ENCODE data around the gene UAP1. TPM values are rescaled to one million over a fixed set of nuclear protein-coding genes. Genes with fewer than 3 reads are reported as not detected.

The UAP1 gene
- total and polyA plus RNA-seq, 2 donors (not counting 3 experiments of a cell fraction or from before 2014, with no cell fraction given), result 30.6 to 89.8 TPM

GRCh38 chr1:162571696-162572095 lies 10.2 kb downstream of the UAP1 start:
- CTCF ChIA-PET, result interaction anchor here (0.8 to 1.7 kb wide), 3 partner anchors 33 to 516 kb away, joined by 3 to 6 read pairs (median 4); no protein-coding TSS in a partner anchor
- no peak overlapping the region for H2AFZ ChIP-seq (ENCODE audit: low read depth, low read length)
- POLR2A ChIA-PET, result no interaction called here
- H3K4me3 ChIP-seq (replicated peaks in 1 of 3; ENCODE audit: insufficient read depth in 1 of 3, low read depth in 1 of 3, low read length in 3 of 3), result no peak overlapping the region
- no peak for TF ChIP-seq EZH2 (IDR thresholded peaks at IDR 0.05; ENCODE audit: borderline replicate concordance, low read depth, low read length, severe bottlenecking)
- TF ChIP-seq MYC (IDR thresholded peaks at IDR 0.05; ENCODE audit: low read depth, low read length), result no peak
- no peak for TF ChIP-seq MAX (IDR thresholded peaks at IDR 0.05; ENCODE audit: insufficient read depth, insufficient read length)
- TF ChIP-seq CTCF (IDR thresholded peaks at IDR 0.05; ENCODE audit: extremely low read depth in 1 of 2, insufficient read depth in 1 of 2, low read depth in 1 of 2, low read length in 2 of 2), result no peak
- TF ChIP-seq FOS (IDR thresholded peaks at IDR 0.05; ENCODE audit: borderline replicate concordance, insufficient read depth, low read length), result no peak
- TF ChIP-seq POLR2AphosphoS5 (IDR thresholded peaks at IDR 0.05; ENCODE audit: insufficient read depth, low read depth, low read length), result no peak
- TF ChIP-seq GATA2 (IDR thresholded peaks at IDR 0.05; ENCODE audit: insufficient read depth, insufficient read length, low read depth, low read length), result no peak
- no peak for TF ChIP-seq POLR2A (IDR thresholded peaks at IDR 0.05; ENCODE audit: low read depth, low read length)
- TF ChIP-seq JUN (IDR thresholded peaks at IDR 0.05; ENCODE audit: borderline replicate concordance, insufficient read depth, insufficient read length, low read depth), result no peak
- FAIRE-seq (no peak), DNase-seq (ENCODE audit: low read depth, low spot score) (peak; percentile 27)
- no peak overlapping the region for H3K4me2 ChIP-seq (ENCODE audit: insufficient read depth, low read length)
- BruUV-seq (replicated peaks), result no TSS peak
- peaks cover 17% of the 10 kb centered on the region for H3K4me1 ChIP-seq (ENCODE audit: control insufficient read depth, extremely low read depth, insufficient read depth, low read length)
- no peaks in the 10 kb centered on the region for H3K27me3 ChIP-seq (ENCODE audit: control insufficient read depth in 2 of 2, insufficient read depth in 2 of 2, low read length in 2 of 2)
- dilution Hi-C loops (cut with MboI; ENCODE audit: extremely low pct_ligation_motif_present, low sequenced_read_pairs) (no loop called here), intact Hi-C loops (cut with micrococcal nuclease) (no loop called here)
- H3K9me1 ChIP-seq (replicated peaks; ENCODE audit: control insufficient read depth, extremely low read depth, insufficient read depth, low read length), result no peaks in the 10 kb centered on the region
- no peak overlapping the region for H3K9ac ChIP-seq (replicated peaks; ENCODE audit: extremely low read depth, insufficient read depth, low read length)
- no peak overlapping the region for H3K27ac ChIP-seq (ENCODE audit: insufficient read depth, low read depth, low read length)
- H3K9me3 ChIP-seq (replicated peaks; ENCODE audit: control insufficient read depth, insufficient read depth, low read length), result no peaks in the 10 kb centered on the region
- no peaks in the 10 kb centered on the region for H4K20me1 ChIP-seq (replicated peaks; ENCODE audit: control insufficient read depth, extremely low read depth, insufficient read depth, low read length)
- peaks cover 2 to 8% of the 10 kb centered on the region in 2 experiments for H3K36me3 ChIP-seq (ENCODE audit: control insufficient read depth in 2 of 2, extremely low read depth in 1 of 2, insufficient read depth in 2 of 2, low read length in 2 of 2)
- H3K79me2 ChIP-seq (ENCODE audit: control insufficient read depth, insufficient read depth, low read length), result peaks cover 99% of the 10 kb centered on the region
